Ovary (tissue), 9 donors: ENCODE results near the gene SMPDL3B. TPM values are rescaled to one million over a fixed set of nuclear protein-coding genes. Genes with fewer than 3 reads are reported as not detected.
A peak's percentile ranks its signal among the peaks of the same experiment; 100 is the strongest.

Source experiments
- DNase-seq, 5 donors: peaks; one replicate each; pipeline ENCODE4 v3.0.0-alpha.2; 2019 to 2020
- H3K27ac ChIP-seq, 2 donors: fragments of 200-600 bp; one replicate each; pipeline versions ENCODE4 v1.5.1 to v1.8.0; 2019 to 2022
- H3K27me3 ChIP-seq: fragments of 200-600 bp; one replicate; pipeline ENCODE4 v1.8.0; 2022
- H3K36me3 ChIP-seq: fragments of 200-600 bp; sonication (generic); one replicate; pipeline ENCODE4 v1.5.1; 2019
- H3K4me1 ChIP-seq: one replicate; pipeline ENCODE4 v1.8.1; 2013; ENCODE audit warnings: mild to moderate bottlenecking, moderate library complexity; ENCODE audit not compliant: insufficient read depth
- H3K4me3 ChIP-seq: fragments of 200-600 bp; sonication (generic); one replicate; pipeline ENCODE4 v1.5.1; 2017
- H3K9me3 ChIP-seq, 2 donors: fragments of 200-600 bp in 1 of 2; sonication (generic) in 1 of 2; one replicate each; pipeline versions ENCODE4 v1.5.1 to v1.8.1; 2013 to 2019; ENCODE audit warnings: mild to moderate bottlenecking in 1 of 2, moderate library complexity in 1 of 2
- EP300 ChIP-seq: sonication (generic); formaldehyde crosslinking; IDR thresholded peaks from one replicate; pipeline ENCODE4 v1.6.1; 2017; ENCODE audit warnings: antibody characterized with exemption
- POLR2A ChIP-seq: fragments of 450-650 bp; IDR thresholded peaks from one replicate; pipeline ENCODE4 v1.6.1; 2017; ENCODE audit warnings: antibody characterized with exemption, mild to moderate bottlenecking, moderate library complexity
- WGBS, 3 donors: extraction: QIAGEN DNeasy Blood & Tissue Kit in 1 of 3; methylation state at CpG; one replicate each; pipeline versions ENCODE4 v1.1.5 to v1.1.7; 2013 to 2017; 5-methylcytosine and 5-hydroxymethylcytosine counted together
- intact Hi-C, 4 donors: fragments of 100-400 bp; cut with DNase I; formaldehyde crosslinking; loops; one replicate each; pipeline versions ENCODE4 v1.11.0 to v1.15.1; 2022 to 2023
- polyA plus RNA-seq, 2 donors: library from polyadenylated mRNA; stranded (reverse); fragments of 200-250 nt in 1 of 2; fragments of 350-450 nt in 1 of 2; fragmentation: Illumina TruSeq in 1 of 2; extraction: RNeasy Lipid Tissue Mini Kit (QIAGEN cat#74804) in 1 of 2; gene quantifications; one replicate each; pipeline ENCODE4 v1.2.3, GENCODE V29; 2013 to 2014
- total RNA-seq, 7 donors: library from RNA; depleted of rRNA in 2 of 7; stranded (reverse); fragments of >200 nt in 2 of 7; fragmentation: NEBNext Ultra II Directional in 3 of 7; extraction: Animal tissue kit (Norgen Biotek cat#: 25700) in 3 of 7; gene quantifications; one replicate each; pipeline versions ENCODE4 v1.1.0 to v1.2.4, GENCODE V29; 2016 to 2023
- TF ChIP-seq, protein P1 (sequence below), 3 donors: fragments of 450-650 bp in 2 of 3; fragments of 200-600 bp in 1 of 3; IDR thresholded peaks; one replicate each; pipeline versions ENCODE4 v1.5.1 to v1.8.0; 2016 to 2022; ENCODE audit warnings: antibody characterized with exemption in 3 of 3, mild to moderate bottlenecking in 1 of 3
- donor health status: DM: no; HTN: no; CAD: no; lungs with moderate emphysema.
- donor health status: DM: no; HTN: no; CAD: no.
- donor health status: Bipolar disorder and iron deficiency.
- donor health status: DM: yes; HTN: yes; CAD: no.
- donor health status: DM: no; HTN: no; CAD: no.
- donor health status: DM: yes; HTN: yes; CAD: no.

SMPDL3B gene
- total and polyA plus RNA-seq, 9 donors = 0.23 to 21.1 (median 0.74) TPM; not detected in 2

GRCh38 chr1:27963393-27963792, 28.6 kb downstream of the SMPDL3B start:
- 85 to 90% (median 90%) methylated on average over 11 of the region's 11 CpGs for WGBS, 3 donors
- intact Hi-C loops = no loop called here
- TF ChIP-seq EP300 (no peak), POLR2A (no peak)
- TF ChIP-seq, protein P1, sequence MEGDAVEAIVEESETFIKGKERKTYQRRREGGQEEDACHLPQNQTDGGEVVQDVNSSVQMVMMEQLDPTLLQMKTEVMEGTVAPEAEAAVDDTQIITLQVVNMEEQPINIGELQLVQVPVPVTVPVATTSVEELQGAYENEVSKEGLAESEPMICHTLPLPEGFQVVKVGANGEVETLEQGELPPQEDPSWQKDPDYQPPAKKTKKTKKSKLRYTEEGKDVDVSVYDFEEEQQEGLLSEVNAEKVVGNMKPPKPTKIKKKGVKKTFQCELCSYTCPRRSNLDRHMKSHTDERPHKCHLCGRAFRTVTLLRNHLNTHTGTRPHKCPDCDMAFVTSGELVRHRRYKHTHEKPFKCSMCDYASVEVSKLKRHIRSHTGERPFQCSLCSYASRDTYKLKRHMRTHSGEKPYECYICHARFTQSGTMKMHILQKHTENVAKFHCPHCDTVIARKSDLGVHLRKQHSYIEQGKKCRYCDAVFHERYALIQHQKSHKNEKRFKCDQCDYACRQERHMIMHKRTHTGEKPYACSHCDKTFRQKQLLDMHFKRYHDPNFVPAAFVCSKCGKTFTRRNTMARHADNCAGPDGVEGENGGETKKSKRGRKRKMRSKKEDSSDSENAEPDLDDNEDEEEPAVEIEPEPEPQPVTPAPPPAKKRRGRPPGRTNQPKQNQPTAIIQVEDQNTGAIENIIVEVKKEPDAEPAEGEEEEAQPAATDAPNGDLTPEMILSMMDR (IDR thresholded peaks at IDR 0.05) = no peak
- Histone ChIP-seq H3K27me3 (no peaks in the 10 kb centered on the region), H3K4me1 (peaks cover 10% of the 10 kb centered on the region), H3K27ac (no peak overlapping the region), H3K9me3 (no peaks in the 10 kb centered on the region), H3K36me3 (no peaks in the 10 kb centered on the region), H3K4me3 (no peak overlapping the region)
- DNase-seq = no peak

DNA sequence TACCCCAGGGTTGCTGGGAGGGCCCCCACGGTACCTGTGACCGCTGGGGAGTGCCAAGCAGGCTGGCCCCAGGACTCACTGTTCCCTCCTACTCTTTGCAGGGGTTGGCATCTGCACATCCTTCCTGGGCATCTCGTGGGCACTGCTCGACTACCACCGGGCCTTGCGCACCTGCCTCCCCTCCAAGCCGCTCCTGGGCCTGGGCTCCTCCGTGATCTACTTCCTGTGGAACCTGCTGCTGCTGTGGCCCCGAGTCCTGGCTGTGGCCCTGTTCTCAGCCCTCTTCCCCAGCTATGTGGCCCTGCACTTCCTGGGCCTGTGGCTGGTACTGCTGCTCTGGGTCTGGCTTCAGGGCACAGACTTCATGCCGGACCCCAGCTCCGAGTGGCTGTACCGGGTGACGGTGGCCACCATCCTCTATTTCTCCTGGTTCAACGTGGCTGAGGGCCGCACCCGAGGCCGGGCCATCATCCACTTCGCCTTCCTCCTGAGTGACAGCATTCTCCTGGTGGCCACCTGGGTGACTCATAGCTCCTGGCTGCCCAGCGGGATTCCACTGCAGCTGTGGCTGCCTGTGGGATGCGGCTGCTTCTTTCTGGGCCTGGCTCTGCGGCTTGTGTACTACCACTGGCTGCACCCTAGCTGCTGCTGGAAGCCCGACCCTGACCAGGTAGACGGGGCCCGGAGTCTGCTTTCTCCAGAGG, 31.8 kb downstream of the SMPDL3B start:
- Histone ChIP-seq H3K4me3 (no peak overlapping the region), H3K9me3 (no peaks in the 10 kb centered on the region), H3K36me3 (no peaks in the 10 kb centered on the region), H3K27me3 (no peaks in the 10 kb centered on the region), H3K27ac (no peak overlapping the region), H3K4me1 (no peaks in the 10 kb centered on the region)
- peak in 1 of 5 donors; percentile 13 for DNase-seq
- 88 to 94% (median 89%) methylated on average over 24 of the region's 24 CpGs for WGBS, 3 donors
- TF ChIP-seq POLR2A = no peak
- intact Hi-C loops = no loop called here

DNA sequence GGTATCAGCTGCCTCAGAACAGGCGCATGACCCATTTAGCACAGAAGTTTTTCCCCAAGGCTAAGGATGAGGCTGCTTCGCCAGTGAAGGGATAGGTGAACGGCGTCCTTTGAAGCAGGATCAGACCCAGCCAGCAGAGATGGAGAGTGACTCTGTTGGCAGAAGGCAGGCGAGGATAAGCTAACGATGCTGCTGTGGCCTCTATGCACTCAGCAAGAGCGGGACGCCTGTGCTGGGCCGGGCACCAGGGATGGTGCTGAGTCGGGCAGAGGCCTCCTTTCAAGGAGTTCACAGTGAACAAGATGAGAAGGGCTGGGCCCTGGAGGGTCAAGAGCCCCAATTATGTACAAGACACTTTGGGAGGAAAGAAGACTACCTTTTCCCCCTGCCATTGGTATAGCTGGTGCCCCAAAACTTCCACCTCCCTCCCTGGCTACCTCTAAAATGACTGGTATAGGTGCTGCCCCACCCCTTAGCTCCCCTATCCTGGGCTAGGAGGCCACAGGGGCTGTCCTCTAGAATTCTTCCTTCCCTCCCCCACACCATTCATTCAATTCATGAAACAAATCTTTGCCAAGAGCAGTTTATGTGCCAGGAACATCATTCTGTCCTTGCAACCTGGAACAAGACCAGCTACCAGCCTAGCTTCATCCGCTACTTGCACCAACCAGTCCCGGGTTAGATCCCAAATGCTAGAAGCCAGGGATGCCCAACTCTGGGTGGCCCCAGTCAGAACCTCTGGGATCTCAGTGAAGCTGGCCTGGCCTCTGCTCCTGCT, 32.5 kb downstream of the SMPDL3B start:
- intact Hi-C loops = no loop called here
- no peaks in the 10 kb centered on the region for H3K36me3 ChIP-seq
- H3K4me3 ChIP-seq = no peak overlapping the region
- WGBS, 3 donors = 87 to 92% (median 91%) methylated on average over 12 of the region's 12 CpGs
- DNase-seq = no peak
- no peaks in the 10 kb centered on the region for H3K4me1 ChIP-seq
- no peaks in the 10 kb centered on the region for H3K9me3 ChIP-seq
- no peak overlapping the region for H3K27ac ChIP-seq
- H3K27me3 ChIP-seq = no peaks in the 10 kb centered on the region
- TF ChIP-seq POLR2A = no peak
- TF ChIP-seq EP300 = no peak
- TF ChIP-seq, protein P1 (IDR thresholded peaks at IDR 0.05) = no peak

- H3K4me1 ChIP-seq = no peaks in the 10 kb centered on the region
- no peak overlapping the region for H3K4me3 ChIP-seq
- no peak overlapping the region for H3K27ac ChIP-seq
- WGBS, 3 donors = 75 to 82% (median 80%) methylated on average over 4 of the region's 4 CpGs
- no peak for DNase-seq
- no peaks in the 10 kb centered on the region for H3K9me3 ChIP-seq
- H3K27me3 ChIP-seq = no peaks in the 10 kb centered on the region
- intact Hi-C loops = no loop called here
- no peaks in the 10 kb centered on the region for H3K36me3 ChIP-seq
- TF ChIP-seq, protein P1 (IDR thresholded peaks at IDR 0.05) = no peak
- TF ChIP-seq POLR2A = no peak
- no peak for TF ChIP-seq EP300
Measured at GRCh38 chr1:27967884-27968466, 33.2 kb downstream of the SMPDL3B start.
